ENCODE measurements around the gene CMYA5.

- TF ChIP-seq CTCF (IDR thresholded peaks at IDR 0.05) = no peak
- no peak for TF ChIP-seq POLR2A (IDR thresholded peaks at IDR 0.05)
- no peak for TF ChIP-seq POLR2AphosphoS5 (IDR thresholded peaks at IDR 0.05)
These were observed 112.8 kb downstream of the CMYA5 start for GRCh38 chr5:79802406-79802805.

Data from breast epithelium (tissue), 3 donors.